Cardiac septum (tissue), 1 donor: ENCODE data around the gene KCNJ1. TPM values are rescaled to one million over a fixed set of nuclear protein-coding genes. Genes with fewer than 3 reads are reported as not detected.
A peak's percentile ranks its signal among the peaks of the same experiment; 100 is the strongest.

ENCODE experiments used
- DNase-seq: peaks from one replicate; pipeline ENCODE4 v3.0.0-alpha.2; 2020; ENCODE audit warnings: low spot score
- intact Hi-C: fragments of 100-400 bp; cut with DNase I; formaldehyde crosslinking; loops from one replicate; pipeline ENCODE4 v1.14.0; 2022
- total RNA-seq: library from RNA; stranded (reverse); fragmentation: NEBNext Ultra II Directional; extraction: Animal tissue kit (Norgen Biotek cat#: 25700); gene quantifications from one replicate; pipeline ENCODE4 v1.2.1, GENCODE V29; 2021
- donor health status: DM: no; HTN: no; CAD: no.

The KCNJ1 gene
- total RNA-seq, 1 donor from 2014 or later = not detected

- no peak for DNase-seq
- intact Hi-C loops = loop anchor here (5.0 to 10.0 kb wide), 3 partner anchors 202 to 662 kb away; no protein-coding TSS in a partner anchor
These were observed 32.9 kb downstream of the KCNJ1 start for GRCh38 chr11:128834157-128834556.

GRCh38 chr11:128832121-128832497 is 35.0 kb downstream of the KCNJ1 start:
- intact Hi-C loops = loop anchor here (5.0 to 10.0 kb wide), 3 partner anchors 200 to 660 kb away; no protein-coding TSS in a partner anchor
- no peak for DNase-seq

GRCh38 chr11:128831174-128832120 is 35.6 kb downstream of the KCNJ1 start:
- peak; percentile 89 for DNase-seq
- intact Hi-C loops = loop anchor here (5.0 to 10.0 kb wide), 3 partner anchors 199 to 659 kb away; no protein-coding TSS in a partner anchor

GRCh38 chr11:128830290-128831173 is 36.6 kb downstream of the KCNJ1 start:
- intact Hi-C loops = loop anchor here (5.0 to 10.0 kb wide), 3 partner anchors 198 to 658 kb away; no protein-coding TSS in a partner anchor
- DNase-seq = no peak

GRCh38 chr11:128828350-128828749 is 38.7 kb downstream of the KCNJ1 start:
- no peak for DNase-seq
- intact Hi-C loops = loop anchor here (5.0 kb wide), 1 partner anchor 41 kb away; no protein-coding TSS in a partner anchor

GRCh38 chr11:128827191-128827893 is 39.8 kb downstream of the KCNJ1 start:
- DNase-seq = no peak
- intact Hi-C loops = loop anchor here (5.0 kb wide), 1 partner anchor 40 kb away; no protein-coding TSS in a partner anchor

GRCh38 chr11:128825050-128825784 is 41.9 kb downstream of the KCNJ1 start:
- DNase-seq = no peak
- intact Hi-C loops = loop anchor here (5.0 kb wide), 1 partner anchor 38 kb away; no protein-coding TSS in a partner anchor

GRCh38 chr11:128824191-128825049 is 42.7 kb downstream of the KCNJ1 start:
- DNase-seq = no peak
- intact Hi-C loops = loop anchor here (5.0 kb wide), 1 partner anchor 37 kb away; no protein-coding TSS in a partner anchor

- no peak for DNase-seq
- intact Hi-C loops = no loop called here
These were observed 43.3 kb downstream of the KCNJ1 start for GRCh38 chr11:128823753-128824152.

- DNase-seq = no peak
- intact Hi-C loops = no loop called here
These were observed 45.0 kb downstream of the KCNJ1 start for GRCh38 chr11:128822130-128822529.

- no peak for DNase-seq
- intact Hi-C loops = no loop called here
These were observed 45.5 kb downstream of the KCNJ1 start for GRCh38 chr11:128821556-128821955.

GRCh38 chr11:128819198-128819597 is 47.9 kb downstream of the KCNJ1 start:
- intact Hi-C loops = no loop called here
- DNase-seq = no peak

GRCh38 chr11:128814856-128815705 is 52.0 kb downstream of the KCNJ1 start:
- DNase-seq = no peak
- intact Hi-C loops = no loop called here

GRCh38 chr11:128813729-128814128 is 53.4 kb downstream of the KCNJ1 start:
- intact Hi-C loops = no loop called here
- no peak for DNase-seq

GRCh38 chr11:128810784-128811514 is 56.1 kb downstream of the KCNJ1 start:
- DNase-seq = no peak
- intact Hi-C loops = no loop called here

GRCh38 chr11:128809128-128809527 is 58.0 kb downstream of the KCNJ1 start:
- intact Hi-C loops = no loop called here
- DNase-seq = no peak
